GM19351 (cell line): ENCODE measurements around the gene MRPL3.

Source experiments
- ATAC-seq: cut with Tn5 transposase; IDR thresholded peaks from one replicate; pipeline ENCODE4 v1.9.1; 2021; ENCODE audit warnings: mild to moderate bottlenecking, moderate library complexity; ENCODE audit not compliant: unreplicated experiment

The MRPL3 gene

GRCh38 chr3:131421301-131421700 is 81.5 kb downstream of the MRPL3 start:
- ATAC-seq, result no peak

GRCh38 chr3:131417751-131418150 is 85.0 kb downstream of the MRPL3 start:
- ATAC-seq, result no peak
